NK-92 treated with Interleukin-12 subunit alpha and Interleukin-12 subunit beta, amount 100 ng/mL, for 24 hours (cell line): ENCODE results near the gene TCERG1L.

Experiments
- DNase-seq: peaks from one replicate; lab custom pipeline; 2025; lab: John Stamatoyannopoulos, UW

The TCERG1L gene

DNA sequence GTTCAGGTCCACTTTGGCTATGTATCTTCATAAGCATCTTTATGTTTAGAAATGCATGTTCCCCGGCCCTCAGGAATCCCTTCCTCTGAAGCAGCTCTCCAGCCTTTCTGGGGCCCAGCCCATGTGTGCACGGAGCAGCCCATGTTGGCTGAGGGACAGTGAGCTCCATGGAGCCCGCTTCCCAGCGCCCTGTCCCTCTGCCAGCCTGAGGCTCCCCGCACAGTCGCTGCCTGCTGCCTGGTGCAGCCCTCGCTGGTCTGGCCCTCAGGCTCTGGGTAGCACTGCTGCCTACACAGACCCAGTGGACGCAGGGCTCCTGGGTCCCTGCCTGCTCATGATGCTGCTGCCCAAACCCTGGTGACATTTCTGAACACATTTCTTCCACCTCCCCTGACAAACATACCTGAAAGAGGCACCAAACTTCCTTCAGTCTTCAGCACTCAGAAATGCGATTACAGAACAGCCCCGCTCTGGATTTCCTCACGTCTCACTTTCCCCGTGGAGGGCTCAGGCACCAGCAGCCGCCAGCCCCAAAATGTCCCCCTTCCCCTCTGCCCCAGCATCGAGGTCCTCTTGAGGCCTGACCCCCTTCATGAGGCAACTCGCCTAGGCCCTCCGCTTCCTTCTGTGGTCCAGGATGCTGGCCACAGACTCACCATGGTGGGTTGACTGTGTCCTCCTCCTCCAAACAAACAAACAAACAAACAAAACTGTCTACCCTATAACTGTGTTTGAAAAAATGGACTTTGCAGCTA is 5.0 kb upstream of the TCERG1L start:
- DNase-seq: no peak

GRCh38 chr10:131315344-131315743 is 3.8 kb upstream of the TCERG1L start:
- DNase-seq: no peak

GRCh38 chr10:131314799-131315198 is 3.3 kb upstream of the TCERG1L start:
- no peak for DNase-seq

DNA sequence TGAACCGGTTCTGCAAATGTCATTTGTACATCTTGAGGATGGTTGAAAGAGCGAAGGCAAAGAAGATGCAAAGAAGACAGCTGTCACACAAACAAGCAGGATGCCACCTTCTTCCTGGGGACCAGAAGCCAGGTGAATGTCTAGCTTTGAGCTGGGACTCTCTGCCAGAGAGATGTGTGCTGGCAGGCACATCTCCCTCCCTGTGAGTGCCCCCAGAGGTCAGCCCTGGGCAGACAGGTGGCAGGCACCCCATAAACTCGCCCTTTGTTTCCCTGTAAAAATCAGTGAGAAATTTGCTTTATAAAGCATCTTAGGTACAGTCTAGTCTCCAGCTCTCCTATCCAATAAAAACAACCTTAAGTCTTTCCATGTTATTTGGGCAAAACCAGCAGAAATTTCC is 2.6 kb upstream of the TCERG1L start:
- DNase-seq: no peak

- no peak for DNase-seq
Measured at GRCh38 chr10:131313377-131313776, 1.9 kb upstream of the TCERG1L start.

- no peak for DNase-seq
Measured at GRCh38 chr10:131312478-131312836, 936 bp upstream of the TCERG1L start.

DNA sequence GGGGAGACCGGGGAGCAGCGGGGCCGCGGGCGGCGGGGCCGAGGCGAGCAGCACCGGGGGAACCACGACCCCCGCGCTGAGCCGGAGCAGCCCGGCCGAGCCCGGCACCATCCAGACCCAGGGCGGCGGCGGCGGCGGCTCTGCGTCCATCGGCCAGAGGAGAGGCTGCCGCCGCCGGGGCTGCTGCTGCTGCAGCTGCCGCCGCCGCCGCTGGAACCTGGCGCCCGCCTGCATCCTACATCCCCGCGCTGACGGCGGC is 190 bp downstream of the TCERG1L start:
- DNase-seq: no peak

DNA sequence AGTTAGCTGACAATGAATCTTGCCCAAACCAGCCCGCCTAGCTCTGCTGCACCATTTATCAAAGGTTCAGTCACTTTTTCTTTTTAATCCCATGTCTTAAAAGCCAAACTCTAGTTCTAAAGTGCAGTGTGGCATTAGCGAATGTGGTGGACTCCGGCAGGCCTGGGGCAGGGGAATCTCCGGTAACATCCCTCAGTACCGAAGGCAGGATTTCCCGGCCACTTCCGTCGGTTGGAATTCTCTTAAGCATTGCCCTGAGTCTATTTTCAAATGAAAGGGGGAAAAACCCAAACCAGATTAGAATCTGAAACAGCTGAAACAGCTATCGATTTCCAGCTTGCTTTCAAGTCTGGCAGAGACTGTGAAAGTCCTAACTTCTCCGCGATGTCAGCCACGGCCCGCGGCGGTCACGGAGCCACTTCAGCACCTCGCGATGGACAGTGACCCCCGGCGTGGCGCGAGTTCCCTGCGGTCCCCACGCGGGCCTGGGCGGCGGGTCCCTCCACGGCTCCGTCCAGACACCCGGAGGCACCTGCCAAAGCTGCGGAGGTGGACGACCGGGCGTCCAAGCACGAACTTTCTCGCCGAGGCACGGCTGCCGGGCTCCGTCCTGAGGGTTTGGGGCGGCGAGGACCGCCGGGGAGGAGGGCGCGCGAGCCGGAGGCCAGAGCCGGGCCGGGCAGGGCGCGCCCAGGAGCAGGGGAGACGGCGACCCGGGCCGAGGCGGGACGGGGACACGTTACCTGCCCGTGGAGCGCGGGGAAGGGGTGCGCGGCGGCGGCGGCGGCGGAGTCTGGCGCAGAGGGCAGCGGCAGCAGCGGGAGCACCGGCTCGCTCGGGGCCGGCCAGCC is 745 bp downstream of the TCERG1L start:
- no peak for DNase-seq

DNA sequence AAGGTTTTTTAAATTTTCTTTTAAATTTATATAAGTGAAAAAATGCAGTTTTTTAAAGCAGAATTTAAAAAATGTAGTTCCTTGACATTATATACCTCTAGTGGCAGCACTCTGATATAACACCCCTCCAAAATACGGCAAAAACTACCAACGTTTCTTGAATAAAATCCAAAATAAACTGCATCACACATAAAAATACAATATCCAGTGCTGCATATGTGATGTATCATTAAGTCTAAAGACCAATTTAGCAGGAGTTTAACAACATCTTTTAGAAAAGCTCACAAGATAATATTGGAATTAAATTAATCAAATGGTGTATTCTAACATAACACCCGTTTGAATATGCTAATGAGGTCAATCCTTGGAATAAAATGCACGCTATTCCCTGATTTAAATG is 1.4 kb downstream of the TCERG1L start:
- no peak for DNase-seq

DNA sequence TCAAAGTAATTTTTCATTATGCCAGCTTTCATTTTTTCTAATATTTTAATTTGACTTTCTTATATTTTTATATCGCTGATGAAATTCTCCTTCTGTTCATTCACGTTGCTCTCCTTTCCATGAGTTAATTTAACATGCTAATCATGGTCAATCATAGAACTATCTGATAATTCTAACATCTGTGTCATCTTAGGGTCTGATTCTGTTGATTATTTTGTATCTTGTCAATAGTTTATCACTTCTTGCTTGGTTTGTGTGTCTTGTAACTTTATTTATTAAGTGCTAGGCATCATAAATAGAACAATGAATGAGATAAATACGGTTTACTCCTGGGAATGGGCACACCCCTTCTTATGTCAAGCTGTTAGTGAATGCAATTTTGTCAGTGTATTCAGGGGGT is 11.0 kb downstream of the TCERG1L start:
- DNase-seq: no peak

DNA sequence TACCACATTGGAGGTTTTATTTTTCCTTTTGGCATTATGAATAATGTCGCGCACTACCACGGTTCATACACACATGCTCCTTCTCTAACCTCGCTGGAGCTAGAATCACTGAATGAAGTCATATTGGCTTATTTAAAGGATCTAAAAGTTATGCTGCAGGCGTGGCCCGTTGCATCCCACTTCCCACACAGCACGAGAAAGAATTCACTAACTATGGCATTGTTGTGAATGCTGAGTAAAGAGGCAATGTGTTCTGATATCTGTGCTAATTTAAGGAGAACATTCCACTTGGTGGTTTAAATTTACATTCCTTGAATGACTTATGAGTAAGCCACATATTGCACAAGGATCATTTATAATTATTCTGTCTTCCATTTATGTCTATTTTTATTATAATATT is 20.7 kb downstream of the TCERG1L start:
- no peak for DNase-seq

- DNase-seq: no peak
Measured at GRCh38 chr10:131288648-131289047, 22.9 kb downstream of the TCERG1L start.

DNA sequence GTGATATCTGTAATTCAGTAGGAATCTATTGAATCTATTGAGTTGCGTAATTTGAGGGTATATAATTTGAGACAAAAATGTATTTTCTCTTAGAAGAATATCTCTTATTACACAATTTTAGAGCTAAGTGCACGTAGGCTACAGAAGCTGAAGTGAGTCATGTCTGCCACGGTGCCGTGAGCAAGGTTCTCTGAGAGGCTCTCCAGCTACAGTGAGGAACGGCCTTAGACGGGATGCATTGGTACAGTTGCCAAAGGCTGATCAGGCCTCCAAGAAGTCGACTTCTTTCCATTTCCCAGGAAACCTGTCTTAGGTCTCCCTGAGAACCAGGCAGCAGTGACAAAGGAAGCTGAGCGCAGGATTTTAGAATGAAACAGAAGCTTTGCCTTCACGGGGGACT is 28.6 kb downstream of the TCERG1L start:
- no peak for DNase-seq

GRCh38 chr10:131280101-131280500 is 31.4 kb downstream of the TCERG1L start:
- no peak for DNase-seq

DNA sequence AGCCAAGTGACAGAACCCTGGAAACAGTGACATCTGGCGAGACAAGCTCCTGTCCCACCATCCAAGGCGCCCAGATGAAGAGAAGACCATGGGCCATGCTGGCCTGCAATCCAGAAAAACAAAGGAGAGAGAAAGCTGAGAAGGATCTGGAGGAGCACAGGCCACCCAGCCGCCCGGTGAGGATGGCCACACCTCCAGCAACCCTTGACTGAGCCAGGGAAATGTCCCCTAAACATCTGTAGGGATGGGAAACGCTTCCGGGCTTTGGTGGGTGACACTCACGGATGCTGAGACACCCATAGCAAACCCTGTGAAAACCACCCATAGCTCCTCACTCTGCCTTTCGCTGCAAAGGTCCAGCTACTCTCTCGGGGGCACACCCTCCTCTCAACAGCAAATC is 32.0 kb downstream of the TCERG1L start:
- no peak for DNase-seq

GRCh38 chr10:131277969-131278368 is 33.6 kb downstream of the TCERG1L start:
- no peak for DNase-seq

- DNase-seq: no peak
Measured at GRCh38 chr10:131277278-131277677, 34.2 kb downstream of the TCERG1L start.

DNA sequence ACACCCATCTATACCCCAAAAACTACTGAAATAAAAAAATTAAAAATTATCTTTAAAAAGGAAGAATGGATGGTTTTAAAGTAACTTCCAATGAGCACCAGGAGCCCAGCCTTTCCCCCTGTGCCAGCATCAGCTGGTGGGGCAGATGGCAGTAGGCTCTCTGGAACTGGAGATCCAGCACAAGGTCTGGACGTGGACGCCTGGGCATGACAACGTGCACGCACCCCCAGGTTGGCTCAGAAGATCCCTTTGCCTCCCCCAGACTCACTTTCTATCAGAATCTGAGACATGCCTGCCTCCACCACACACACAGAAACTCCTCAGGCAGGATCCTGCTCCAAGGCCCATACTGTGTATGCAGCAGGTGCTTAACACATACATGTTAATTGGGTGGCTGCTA is 35.8 kb downstream of the TCERG1L start:
- DNase-seq: no peak

DNA sequence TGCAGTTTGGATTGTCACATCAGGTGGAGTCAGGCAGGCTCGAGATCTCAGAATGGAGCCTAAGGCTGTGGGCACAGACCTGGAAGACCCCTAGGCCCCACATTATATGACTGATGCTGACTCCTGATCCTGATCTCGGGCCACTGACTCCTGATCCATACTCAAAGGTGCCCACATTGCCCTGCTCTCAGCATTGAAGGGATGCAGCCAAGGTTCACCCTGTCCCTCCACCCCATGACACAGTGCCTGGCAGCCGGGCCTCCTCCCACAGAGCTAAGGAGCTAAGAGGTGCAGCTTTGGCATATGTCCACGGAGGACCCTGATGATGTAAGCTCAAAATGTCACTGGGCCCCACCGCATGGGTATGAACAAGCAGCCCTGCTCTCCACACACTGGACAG is 36.6 kb downstream of the TCERG1L start:
- DNase-seq: no peak

DNA sequence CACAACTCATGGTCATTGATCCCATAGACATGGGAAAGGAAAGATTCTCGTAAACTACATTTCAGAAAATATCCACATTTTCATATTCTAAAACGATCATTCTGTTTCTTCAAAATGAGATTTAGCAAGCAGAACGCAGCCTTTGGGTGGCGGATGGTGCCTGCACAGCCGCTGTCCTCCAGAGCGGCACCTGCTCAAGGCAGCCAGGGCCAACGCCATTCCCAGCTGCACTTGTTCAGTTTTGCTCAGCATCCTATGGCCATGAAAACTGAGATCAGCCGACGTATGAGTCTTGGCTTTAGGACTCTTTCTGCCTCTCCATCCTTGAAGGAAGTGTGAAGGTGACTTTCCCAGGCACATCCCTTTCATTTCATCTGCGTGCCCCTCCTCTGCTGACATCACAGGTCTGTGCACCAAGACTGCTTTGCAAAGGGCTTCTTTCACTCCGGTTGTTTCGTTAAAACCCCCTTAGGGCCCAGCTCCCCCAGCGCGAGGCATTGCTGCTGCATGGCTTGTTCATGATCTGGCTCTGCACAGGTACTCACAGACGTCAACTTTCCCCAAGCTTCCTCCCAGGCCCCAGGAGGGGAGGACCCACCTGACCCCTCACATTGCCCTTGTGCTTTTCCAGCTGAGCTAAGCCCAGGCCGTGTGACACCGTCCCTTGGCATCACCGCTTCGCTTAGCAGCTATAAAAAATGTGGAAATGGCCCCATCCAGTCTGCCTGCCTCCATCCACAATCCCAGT is 37.2 kb downstream of the TCERG1L start:
- DNase-seq: no peak

DNA sequence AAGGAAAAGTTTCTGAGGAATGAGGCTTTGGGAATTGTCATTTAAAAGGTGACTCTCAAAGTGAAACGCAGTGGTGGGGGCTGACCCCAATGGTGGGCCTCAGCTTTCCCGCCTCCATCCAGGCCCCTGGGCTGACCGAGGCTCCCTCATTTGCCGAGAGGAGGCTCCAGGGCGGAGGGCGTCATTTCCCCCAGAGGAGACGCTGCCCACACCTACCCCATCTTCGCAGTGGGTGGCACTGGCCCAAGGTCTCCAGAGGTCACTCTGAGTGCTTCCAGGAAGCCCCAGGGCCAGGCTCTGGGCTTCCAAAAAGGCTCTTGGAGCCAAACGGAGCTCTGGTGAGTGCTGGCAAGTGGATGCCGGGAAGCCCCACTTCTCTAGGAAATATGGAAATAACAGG is 38.0 kb downstream of the TCERG1L start:
- DNase-seq: no peak

GRCh38 chr10:131272897-131273451 is 38.5 kb downstream of the TCERG1L start:
- no peak for DNase-seq

DNA sequence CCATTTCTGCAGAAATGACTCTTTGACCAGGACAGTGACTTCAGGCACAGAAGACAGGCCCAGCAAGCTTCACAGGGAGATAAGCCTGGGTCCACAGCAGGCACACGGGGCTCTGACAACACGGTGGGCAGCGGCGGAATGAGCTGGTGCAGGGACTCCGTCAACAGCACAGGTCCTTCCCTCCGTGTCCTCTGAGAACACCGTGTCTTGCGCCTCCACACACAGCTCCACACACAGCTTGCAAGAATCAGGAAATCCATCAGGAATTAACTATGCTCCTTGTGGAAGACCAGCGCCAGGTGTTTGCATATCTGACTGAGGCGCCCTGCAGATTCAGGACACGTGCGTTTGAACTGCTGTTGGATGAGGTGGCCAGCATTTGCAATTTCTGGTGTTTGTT is 39.6 kb downstream of the TCERG1L start:
- no peak for DNase-seq
